Measurements from ENCODE around the gene FBXO15. TPM values are rescaled to one million over a fixed set of nuclear protein-coding genes. Genes with fewer than 3 reads are reported as not detected.
A peak's percentile ranks its signal among the peaks of the same experiment; 100 is the strongest.

The FBXO15 gene
- total RNA-seq = not detected

- DNase-seq = peak; percentile 94 to 97
- H3K27me3 ChIP-seq = no peaks in the 10 kb centered on the region
- peaks cover 30 to 45% of the 10 kb centered on the region in 2 donors for H3K4me1 ChIP-seq
- no peaks in the 10 kb centered on the region for H3K9me3 ChIP-seq
- in situ Hi-C loops (cut with MboI; ENCODE audit: low sequenced_read_pairs in 4 of 4) = no loop called here
- H3K36me3 ChIP-seq = no peaks in the 10 kb centered on the region
- intact Hi-C loops (cut with DNase I; ENCODE audit: low total_unique reads) = loop anchor here (1.0 to 2.0 kb wide), 3 partner anchors 145 to 449 kb away; partner anchors contain the start of genes CNDP2 and ZNF407
- peak within 1 kb of the TSS; percentile 89 to 94 (median 92) for H3K27ac ChIP-seq
- peak within 1 kb of the TSS; percentile 63 to 95 (median 81) for H3K4me3 ChIP-seq
- TF ChIP-seq CTCF (IDR thresholded peaks at IDR 0.05 in 4 of 5, conservative IDR thresholded peaks at IDR 0.05 in 1 of 5) (no peak), POLR2A (IDR thresholded peaks at IDR 0.05) (peak; percentile 79 to 85)
- ATAC-seq = peak; percentile 97 to 98
Observed at GRCh38 chr18:74147779-74148542, at the start of gene FBXO15, which contains the start of gene TIMM21. TSS of gene FBXO15 (minus strand) at chr18:74147834. CDS start at chr18:74147785, 49 bp downstream. TSS of gene TIMM21 (plus strand) at chr18:74148523. CDS start at chr18:74148809, 286 bp downstream.

- DNase-seq (no peak), ATAC-seq (peak in 1 of 2 donors; percentile 61)
- Histone ChIP-seq H3K9me3 (no peaks in the 10 kb centered on the region), H3K27me3 (peaks cover 0 to 7% (median 3%) of the 10 kb centered on the region in 3 donors), H3K4me1 (no peaks in the 10 kb centered on the region), H3K36me3 (no peaks in the 10 kb centered on the region), H3K4me3 (peak overlapping the region in 1 of 4 donors; percentile 31), H3K27ac (no peak overlapping the region)
- in situ Hi-C loops (cut with MboI; ENCODE audit: low sequenced_read_pairs in 4 of 4) (loop anchor here in 3 of 4 donors (5.0 to 10.0 kb wide), 5 partner anchors 146 to 358 kb away; partner anchors contain the start of gene CNDP2 (in 1 of the 3)), intact Hi-C loops (cut with DNase I; ENCODE audit: low total_unique reads) (loop anchor here (1.0 to 5.0 kb wide), 3 partner anchors 146 to 356 kb away; no protein-coding TSS in a partner anchor)
- TF ChIP-seq POLR2A (IDR thresholded peaks at IDR 0.05) (no peak), CTCF (IDR thresholded peaks at IDR 0.05 in 4 of 5, conservative IDR thresholded peaks at IDR 0.05 in 1 of 5) (peak; percentile 79 to 89 (median 85))
Observed at GRCh38 chr18:74196220-74197119, 48.8 kb upstream of the FBXO15 start.

GRCh38 chr18:74194691-74195090 is 47.1 kb upstream of the FBXO15 start:
- no peak for TF ChIP-seq POLR2A (IDR thresholded peaks at IDR 0.05)
- no peak for TF ChIP-seq CTCF (IDR thresholded peaks at IDR 0.05 in 4 of 5, conservative IDR thresholded peaks at IDR 0.05 in 1 of 5)
- ATAC-seq = no peak
- in situ Hi-C loops (cut with MboI; ENCODE audit: low sequenced_read_pairs in 4 of 4) (loop anchor here in 3 of 4 donors (5.0 to 10.0 kb wide), 5 partner anchors 148 to 360 kb away; partner anchors contain the start of gene CNDP2 (in 1 of the 3)), intact Hi-C loops (cut with DNase I; ENCODE audit: low total_unique reads) (loop anchor here (5.0 kb wide), 1 partner anchor 298 kb away; no protein-coding TSS in a partner anchor)
- H3K27ac ChIP-seq = no peak overlapping the region
- H3K4me3 ChIP-seq = no peak overlapping the region
- no peaks in the 10 kb centered on the region for H3K36me3 ChIP-seq
- no peaks in the 10 kb centered on the region for H3K4me1 ChIP-seq
- no peaks in the 10 kb centered on the region for H3K9me3 ChIP-seq
- DNase-seq = no peak
- peaks cover 0 to 12% (median 3%) of the 10 kb centered on the region in 3 donors for H3K27me3 ChIP-seq

GRCh38 chr18:74191577-74191976 is 43.9 kb upstream of the FBXO15 start:
- Histone ChIP-seq H3K36me3 (no peaks in the 10 kb centered on the region), H3K27ac (no peak overlapping the region), H3K27me3 (peaks cover 0 to 12% (median 3%) of the 10 kb centered on the region in 3 donors), H3K4me1 (no peaks in the 10 kb centered on the region), H3K9me3 (no peaks in the 10 kb centered on the region), H3K4me3 (no peak overlapping the region)
- intact Hi-C loops (cut with DNase I; ENCODE audit: low total_unique reads) (no loop called here), in situ Hi-C loops (cut with MboI; ENCODE audit: low sequenced_read_pairs in 4 of 4) (loop anchor here in 3 of 4 donors (5.0 to 10.0 kb wide), 4 partner anchors 151 to 363 kb away; partner anchors contain the start of gene CNDP2 (in 1 of the 3))
- ATAC-seq = no peak
- no peak for DNase-seq
- TF ChIP-seq POLR2A (IDR thresholded peaks at IDR 0.05) (no peak), CTCF (IDR thresholded peaks at IDR 0.05 in 4 of 5, conservative IDR thresholded peaks at IDR 0.05 in 1 of 5) (no peak)
